ENCODE data around the gene SPTBN5.

- no peak for TF ChIP-seq CTCF (IDR thresholded peaks at IDR 0.05; ENCODE audit: low read depth, low read length, poor library complexity, severe bottlenecking)
- TF ChIP-seq EZH2phosphoT487 (IDR thresholded peaks at IDR 0.05; ENCODE audit: borderline replicate concordance, low read length) = no peak
Observed at GRCh38 chr15:41933326-41933725, 39.5 kb upstream of the SPTBN5 start.

Measured in DOHH2 (cell line).